ENCODE results near the gene DLGAP4.

Gene DLGAP4

GRCh38 chr20:36421641-36422040 is 115.5 kb downstream of the DLGAP4 start:
- no peak for DNase-seq

- no peak for DNase-seq
Measured at GRCh38 chr20:36424314-36424713, 118.2 kb downstream of the DLGAP4 start.

DNA sequence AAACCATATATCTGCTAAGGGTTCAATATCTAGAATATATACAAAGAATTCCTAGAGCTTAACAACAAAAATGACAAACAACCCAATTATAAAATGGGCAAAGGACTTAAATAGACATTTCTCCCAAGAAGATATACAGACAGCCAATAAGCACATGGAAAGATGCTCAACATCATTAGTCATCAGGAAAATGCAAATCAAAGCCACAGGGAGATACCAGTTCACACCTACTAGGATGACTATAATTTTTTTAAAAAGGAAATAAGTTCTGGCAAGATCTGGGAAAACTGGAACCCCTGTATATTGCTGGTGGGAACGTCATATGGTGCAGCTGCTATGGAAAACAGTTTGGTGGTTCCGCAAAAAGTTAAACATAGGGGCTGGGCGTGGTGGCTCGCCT is 119.0 kb downstream of the DLGAP4 start:
- no peak for DNase-seq

DNA sequence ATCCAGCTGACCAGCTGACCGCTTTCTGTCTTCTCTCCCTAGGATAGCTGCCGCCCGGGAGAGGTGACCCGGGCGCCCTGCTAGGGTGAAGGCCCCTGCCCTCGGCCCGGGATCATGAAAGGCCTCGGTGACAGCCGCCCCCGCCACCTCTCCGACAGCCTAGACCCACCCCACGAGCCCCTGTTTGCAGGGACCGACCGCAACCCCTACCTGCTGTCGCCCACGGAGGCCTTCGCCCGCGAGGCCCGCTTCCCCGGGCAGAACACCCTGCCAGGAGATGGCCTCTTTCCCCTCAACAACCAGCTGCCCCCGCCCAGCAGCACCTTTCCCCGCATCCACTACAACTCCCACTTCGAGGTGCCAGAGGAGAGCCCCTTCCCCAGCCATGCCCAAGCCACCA is 125.5 kb downstream of the DLGAP4 start:
- DNase-seq, result no peak

DNA sequence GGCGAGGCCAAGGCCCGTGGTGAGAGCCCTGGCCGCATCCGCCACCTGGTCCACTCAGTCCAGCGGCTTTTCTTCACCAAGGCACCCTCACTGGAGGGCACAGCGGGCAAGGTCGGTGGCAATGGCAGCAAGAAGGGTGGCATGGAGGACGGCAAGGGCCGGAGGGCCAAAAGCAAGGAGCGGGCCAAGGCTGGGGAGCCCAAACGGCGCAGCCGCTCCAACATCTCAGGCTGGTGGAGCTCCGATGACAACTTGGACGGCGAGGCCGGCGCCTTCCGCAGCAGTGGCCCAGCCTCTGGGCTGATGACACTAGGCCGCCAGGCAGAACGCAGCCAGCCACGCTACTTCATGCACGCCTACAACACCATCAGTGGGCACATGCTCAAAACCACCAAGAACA is 126.0 kb downstream of the DLGAP4 start:
- no peak for DNase-seq

DNA sequence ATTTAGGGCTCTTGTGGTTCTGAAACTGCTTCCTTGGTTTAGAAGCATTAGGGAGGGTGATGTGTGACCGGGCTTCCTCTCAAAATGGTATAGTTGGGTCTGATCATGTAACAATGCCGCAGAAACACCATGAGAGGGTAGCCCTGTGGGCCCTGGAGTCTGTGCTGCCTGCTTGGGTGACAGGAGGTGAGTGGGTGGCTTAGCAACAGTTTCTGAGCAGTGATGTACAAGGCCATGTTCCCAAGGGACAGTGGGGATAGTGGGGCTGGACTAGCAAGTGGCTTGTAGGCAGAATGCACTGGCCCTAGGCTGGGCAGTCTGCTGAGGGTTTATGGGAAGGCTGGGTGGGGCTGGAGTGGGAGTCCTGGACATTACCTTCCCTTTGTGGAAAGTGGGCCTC is 128.2 kb downstream of the DLGAP4 start:
- no peak for DNase-seq

DNA sequence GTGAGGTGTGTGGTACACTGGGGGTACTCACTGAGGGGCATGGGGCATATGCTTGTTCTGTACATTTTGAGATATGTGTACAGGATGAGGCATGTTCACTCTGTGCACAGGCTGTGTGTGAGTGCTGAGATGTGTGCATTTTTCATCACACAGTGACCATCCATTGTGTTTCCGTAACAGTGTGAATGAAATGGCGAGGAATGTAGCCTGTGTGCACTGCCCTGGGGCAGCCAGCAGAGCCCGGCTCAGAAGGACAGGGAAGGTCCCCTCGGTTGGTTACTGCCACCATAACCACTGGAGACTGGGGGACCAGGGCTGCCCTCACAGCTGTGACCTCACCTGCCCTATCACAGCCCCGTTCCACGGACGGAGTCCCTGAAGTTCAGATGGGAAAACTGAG is 129.0 kb downstream of the DLGAP4 start:
- DNase-seq, result no peak

DNA sequence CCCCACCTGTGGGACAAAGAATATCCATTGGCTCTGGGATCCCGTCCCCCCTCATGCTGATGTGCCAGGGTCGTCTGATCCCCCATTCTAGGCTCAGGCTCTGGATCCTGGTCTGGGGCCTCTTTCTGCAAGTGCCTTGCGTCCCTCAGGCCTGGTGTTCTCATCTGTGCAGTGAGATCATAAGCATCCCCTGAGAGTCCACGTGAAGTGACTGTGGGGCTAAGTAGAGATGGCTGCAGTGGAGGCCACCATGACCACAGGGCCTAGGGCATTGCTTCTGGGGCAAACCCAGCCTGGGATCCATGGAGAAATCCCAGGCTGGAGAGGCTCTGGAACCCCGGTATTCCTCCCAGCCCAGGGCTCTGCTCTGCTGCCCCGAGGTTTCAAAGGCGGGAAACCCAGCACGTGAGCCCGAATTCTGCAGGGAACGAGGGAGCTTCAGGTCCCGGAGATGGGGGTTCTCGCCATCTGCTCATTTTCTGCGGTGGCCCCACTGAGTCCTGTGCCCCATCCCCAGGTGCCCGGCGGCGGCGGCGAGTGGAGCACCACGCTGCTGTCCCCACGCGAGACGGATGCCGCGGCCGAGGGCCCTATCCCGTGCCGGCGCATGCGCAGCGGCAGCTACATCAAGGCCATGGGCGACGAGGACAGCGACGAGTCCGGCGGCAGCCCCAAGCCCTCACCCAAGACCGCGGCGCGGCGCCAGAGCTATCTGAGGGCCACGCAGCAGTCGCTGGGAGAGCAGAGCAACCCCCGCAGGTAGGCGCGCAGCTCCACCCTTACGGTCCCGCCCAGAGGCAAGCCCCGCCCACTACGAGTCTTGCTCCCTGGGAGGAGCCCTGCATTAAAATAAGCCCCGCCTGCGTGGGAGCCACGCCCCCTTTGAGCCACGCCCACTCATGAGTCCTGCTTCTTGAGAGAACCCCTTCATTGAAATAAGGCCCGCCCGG is 129.7 kb downstream of the DLGAP4 start:
- DNase-seq, result peak; percentile 87

- peak; percentile 36 for DNase-seq
Measured at GRCh38 chr20:36439040-36439730, 133.0 kb downstream of the DLGAP4 start.

- DNase-seq, result no peak
Measured at GRCh38 chr20:36439731-36440072, 133.6 kb downstream of the DLGAP4 start.

DNA sequence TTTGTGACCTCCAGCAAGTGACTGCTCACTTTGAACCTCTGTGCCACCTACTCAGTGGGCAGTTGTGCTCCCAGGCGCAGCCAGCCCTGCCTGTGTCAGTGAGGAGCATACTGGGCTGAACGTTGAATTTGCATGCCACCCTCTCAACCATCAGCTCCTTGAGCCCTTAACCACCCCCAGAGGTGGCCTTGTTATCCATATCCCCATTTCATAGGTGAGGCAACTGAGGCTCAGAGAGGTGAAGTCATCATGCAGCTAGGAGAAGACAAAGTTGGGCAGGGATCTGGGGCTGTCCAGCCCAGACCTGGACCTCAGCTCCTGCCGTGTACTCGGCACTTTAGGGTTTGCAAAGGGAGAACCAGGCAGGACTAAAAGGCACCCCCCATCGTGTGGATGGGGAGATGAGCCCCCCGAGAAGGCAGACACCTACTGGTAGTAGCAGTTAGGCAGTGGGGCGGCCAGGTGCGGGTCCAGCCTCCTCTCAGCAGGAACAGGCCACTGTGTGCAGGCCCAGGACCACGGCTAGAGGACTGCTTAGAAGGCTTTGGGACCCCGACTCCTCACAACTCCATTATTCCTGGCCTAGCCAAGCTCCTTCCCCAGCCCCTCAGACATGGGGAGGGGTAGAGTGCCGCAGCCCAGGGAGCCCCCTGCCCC is 134.4 kb downstream of the DLGAP4 start:
- DNase-seq, result no peak

GRCh38 chr20:36441027-36441414 is 134.9 kb downstream of the DLGAP4 start:
- no peak for DNase-seq

DNA sequence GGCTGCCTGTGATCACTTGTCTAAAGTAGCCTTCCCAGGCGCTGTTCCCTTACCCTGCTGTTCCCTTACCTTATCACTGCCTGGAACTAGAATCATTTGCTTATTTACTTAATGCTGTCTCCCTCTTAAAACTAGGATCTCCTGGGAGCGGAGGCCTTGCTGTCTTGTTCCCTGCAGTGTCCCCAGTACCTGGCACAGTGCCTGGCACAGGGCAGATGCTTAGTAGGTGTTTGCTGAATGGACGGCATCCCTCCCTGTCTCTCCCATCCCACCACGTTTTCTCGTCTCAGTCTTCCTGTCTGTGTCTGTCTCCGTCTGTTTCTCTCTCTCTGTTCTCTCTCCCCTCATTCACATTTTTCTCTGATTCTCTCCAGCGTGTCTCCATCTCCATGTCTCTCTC is 135.3 kb downstream of the DLGAP4 start:
- DNase-seq, result no peak

- no peak for DNase-seq
Measured at GRCh38 chr20:36445847-36446246, 139.7 kb downstream of the DLGAP4 start.

- no peak for DNase-seq
Measured at GRCh38 chr20:36446557-36446956, 140.4 kb downstream of the DLGAP4 start.

DNA sequence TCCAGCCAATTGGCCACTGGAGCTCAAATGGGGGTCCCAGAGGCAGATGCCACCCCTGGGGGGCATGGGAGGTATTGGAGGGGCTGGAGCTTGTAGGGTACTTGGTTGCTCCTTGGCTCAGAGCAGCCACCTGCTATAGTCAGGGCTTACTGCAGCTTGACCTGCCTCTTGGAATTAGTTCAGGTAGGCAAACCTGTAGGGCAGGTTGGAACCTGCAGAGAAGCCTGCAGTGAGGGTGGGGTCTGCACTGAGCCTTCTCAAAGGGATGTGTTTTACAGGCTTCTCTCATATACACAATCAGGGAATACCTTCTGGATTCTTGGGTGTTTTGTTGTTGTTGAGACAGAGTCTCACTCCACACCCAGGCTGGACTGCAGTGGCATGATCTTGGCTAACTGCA is 141.0 kb downstream of the DLGAP4 start:
- DNase-seq, result no peak

GRCh38 chr20:36449663-36450062 is 143.5 kb downstream of the DLGAP4 start:
- DNase-seq, result no peak

GRCh38 chr20:36454332-36454697 is 148.2 kb downstream of the DLGAP4 start:
- no peak for DNase-seq

DNA sequence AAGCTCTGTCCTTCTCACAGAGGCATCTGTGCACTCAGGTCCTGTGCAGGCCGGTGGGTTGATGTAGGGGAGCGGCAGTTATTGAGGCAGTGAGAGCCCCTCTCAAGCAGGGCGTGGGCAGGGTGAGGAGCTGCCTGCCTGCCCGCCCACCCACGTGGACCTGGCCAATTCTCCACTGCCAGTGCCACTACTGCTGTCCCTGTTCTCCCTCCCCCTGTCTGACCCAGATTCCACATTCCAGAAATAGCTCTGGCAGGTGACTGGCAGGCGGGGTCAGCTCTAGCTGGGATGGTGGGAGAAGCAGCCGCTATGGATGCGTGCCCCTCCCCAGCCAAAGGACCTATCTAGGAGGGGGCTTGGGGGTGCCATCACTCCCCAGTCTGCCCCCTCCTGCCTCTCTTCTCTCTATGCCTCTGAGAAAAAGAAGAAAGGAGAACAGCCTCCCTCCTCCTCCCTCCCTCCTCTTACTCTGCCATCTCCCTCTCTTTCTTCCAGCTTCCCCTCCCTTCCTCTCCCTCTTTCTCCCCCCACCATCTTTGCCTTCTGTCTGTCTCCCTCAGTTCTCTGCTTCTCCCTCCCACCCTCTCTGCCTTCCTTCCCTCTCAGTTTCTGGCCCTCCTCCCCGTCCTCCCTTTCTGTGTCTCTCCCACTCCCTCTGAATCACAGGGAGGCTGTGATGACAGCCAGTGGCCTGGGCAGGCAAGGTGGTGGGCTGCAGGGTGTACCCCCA is 148.7 kb downstream of the DLGAP4 start:
- no peak for DNase-seq

DNA sequence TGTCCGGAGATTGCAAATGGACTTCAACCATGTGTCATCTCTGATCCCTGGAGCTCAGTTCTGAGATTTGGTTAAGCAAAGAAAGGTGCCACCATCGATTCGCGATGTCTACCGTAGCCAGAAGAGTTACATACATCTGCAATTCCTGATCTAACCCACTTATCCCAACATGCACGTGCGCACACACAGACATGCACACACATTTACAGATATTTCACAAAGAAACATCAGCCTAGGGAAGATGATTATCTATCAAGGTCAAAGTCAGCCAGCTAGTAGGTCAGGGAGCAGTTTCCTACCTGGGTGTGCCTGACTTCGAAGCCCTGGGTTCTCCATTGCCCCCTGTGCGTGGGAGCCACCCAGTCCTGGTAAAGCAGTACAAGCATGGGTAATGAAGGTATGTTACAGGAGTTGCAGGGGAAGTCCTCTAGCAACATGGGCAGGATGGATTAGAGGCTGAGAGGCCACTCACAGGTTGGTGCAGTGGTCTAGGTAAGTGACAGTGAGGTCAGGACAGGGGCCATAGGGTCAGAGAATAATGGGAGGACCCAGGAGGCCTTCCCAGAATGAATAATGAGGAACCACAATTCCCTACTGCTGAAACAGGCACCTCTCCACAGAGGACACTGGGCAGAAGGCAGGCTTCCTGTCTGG is 150.0 kb downstream of the DLGAP4 start:
- no peak for DNase-seq

DNA sequence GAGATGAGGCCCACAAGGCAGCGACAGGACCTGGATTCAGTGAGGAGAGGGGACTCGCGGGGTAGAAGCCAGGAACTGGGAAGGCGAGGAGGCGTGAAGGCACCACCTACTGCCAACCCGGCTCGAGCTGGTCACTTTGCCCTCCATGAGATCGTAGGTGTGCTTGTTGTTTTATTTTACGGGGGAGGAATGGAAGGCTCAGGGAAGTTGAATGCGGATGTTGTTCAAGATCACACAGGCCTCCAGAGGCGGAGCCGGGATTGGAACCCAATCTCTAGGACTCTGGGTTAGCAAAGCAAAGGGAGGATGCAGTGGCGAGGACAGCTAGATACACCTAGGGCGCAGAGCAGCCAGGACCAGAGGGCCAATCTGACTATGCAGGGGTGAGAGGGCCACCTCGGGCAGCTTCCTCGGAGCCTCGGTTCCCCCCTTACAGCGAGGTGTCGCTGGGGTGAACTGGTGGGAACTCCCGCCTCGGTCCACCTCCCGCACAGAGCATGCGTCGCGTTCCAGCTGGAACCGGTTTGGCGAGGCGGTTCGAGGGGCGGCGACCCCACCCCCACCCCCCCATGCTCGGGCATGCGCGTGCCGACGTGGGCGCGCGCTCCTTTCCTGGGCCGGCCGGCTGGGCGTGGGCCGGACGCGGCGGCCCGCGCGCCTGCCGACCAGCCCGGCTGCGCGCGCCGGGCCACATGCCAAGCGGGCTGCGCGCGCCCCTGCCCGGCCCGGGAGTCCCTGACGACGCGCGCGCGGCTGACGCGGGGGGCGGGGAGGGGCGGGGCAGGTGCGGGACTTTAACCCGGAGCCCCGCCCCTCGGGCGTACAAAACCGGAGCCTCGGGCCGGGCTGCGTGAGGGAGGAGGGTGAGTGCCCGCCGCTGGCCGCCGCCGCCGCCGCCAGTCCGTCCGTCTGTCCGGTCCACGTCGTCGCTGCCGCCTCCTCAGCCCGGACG is 154.8 kb downstream of the DLGAP4 start:
- peak; percentile 92 for DNase-seq
